Cardiac muscle cell (in vitro differentiated cells and primary cell): Measurements from ENCODE around the gene DOC2A. TPM values are rescaled to one million over a fixed set of nuclear protein-coding genes. Genes with fewer than 3 reads are reported as not detected.
A peak's percentile ranks its signal among the peaks of the same experiment; 100 is the strongest.

Experiments used
- DNase-seq, 2 donors: peaks; one replicate each; pipeline versions ENCODE4 v3.0.0 to v3.0.0-alpha.2; 2010 to 2017; ENCODE audit warnings: low read depth in 1 of 2, low spot score in 1 of 2
- H3K27ac ChIP-seq: fragments of 200-600 bp; sonication (generic); 2 replicates; pipeline ENCODE4 v1.5.1; 2016
- H3K27me3 ChIP-seq: fragments of 200-600 bp; sonication (generic); 2 replicates; pipeline ENCODE4 v1.6.0; 2016; ENCODE audit warnings: control low read depth
- H3K36me3 ChIP-seq: fragments of 200-600 bp; sonication (generic); 2 replicates; pipeline ENCODE4 v1.5.1; 2016; ENCODE audit warnings: control low read depth
- H3K4me1 ChIP-seq: fragments of 200-600 bp; sonication (generic); 2 replicates; pipeline ENCODE4 v1.8.1; 2017; ENCODE audit warnings: low read depth, mild to moderate bottlenecking, mixed run types
- H3K4me3 ChIP-seq: fragments of 200-600 bp; sonication (generic); 2 replicates; pipeline ENCODE4 v1.5.1; 2016; ENCODE audit warnings: mild to moderate bottlenecking
- H3K9me3 ChIP-seq: fragments of 200-600 bp; sonication (generic); 2 replicates; pipeline ENCODE4 v1.5.1; 2017; ENCODE audit warnings: low read depth, mild to moderate bottlenecking, control low read depth
- polyA plus RNA-seq: library from polyadenylated mRNA; unstranded; fragments of >200 nt; fragmentation: Nextera tagmentation; extraction: Ambion mirVana; gene quantifications from 2 replicates; pipeline ENCODE4 v1.2.1, GENCODE V29; 2016
- total RNA-seq: library from RNA; depleted of rRNA; stranded (reverse); fragments of >200 nt; gene quantifications from 2 replicates; pipeline ENCODE4 v1.2.3, GENCODE V29; 2016
- TF ChIP-seq, protein P1 (sequence below): IDR thresholded peaks from 2 replicates; pipeline ENCODE4 v1.5.1; 2012; ENCODE audit warnings: low read depth, mild to moderate bottlenecking, low read length

The DOC2A gene
- total and polyA plus RNA-seq, 2 experiments from 2014 or later = 3.3 to 7.2 TPM

DNA sequence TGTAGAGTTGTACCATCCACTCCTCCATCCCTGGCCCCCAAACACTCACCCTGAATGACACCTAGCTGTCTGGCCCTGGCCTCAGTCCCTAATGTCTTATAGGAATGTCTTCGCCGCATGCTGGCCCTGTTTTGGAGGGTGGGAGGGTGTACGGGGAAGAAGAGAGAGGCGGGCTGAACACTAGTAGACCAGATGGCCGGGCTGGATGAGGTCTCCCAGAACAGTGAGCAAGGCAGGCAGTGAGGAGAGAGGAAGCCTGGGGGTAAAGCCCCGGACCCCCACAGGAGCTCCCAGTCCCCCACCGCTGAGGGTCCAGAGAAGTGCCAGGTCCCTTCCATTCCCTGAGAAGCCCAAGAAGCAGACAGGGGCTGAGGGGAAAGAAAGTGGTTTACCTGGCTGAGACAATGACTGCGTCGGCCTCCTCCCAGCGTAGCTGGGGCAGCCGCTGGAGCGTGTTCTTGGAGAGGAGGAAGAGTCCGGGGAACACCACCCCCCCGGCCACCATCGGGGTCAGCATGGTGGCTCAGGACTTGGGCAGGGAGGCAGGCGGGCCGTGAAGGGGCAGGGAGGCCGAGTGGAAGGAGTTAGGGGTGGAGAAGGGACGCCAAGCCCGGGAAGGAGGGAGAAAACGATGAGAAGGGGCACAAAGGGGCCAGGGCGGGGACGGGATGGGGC, 19.3 kb upstream of the DOC2A start:
- no peak overlapping the region for H3K4me3 ChIP-seq
- peaks cover 38% of the 10 kb centered on the region for H3K27me3 ChIP-seq
- no peak for DNase-seq
- H3K4me1 ChIP-seq = no peaks in the 10 kb centered on the region
- no peaks in the 10 kb centered on the region for H3K36me3 ChIP-seq
- H3K9me3 ChIP-seq = no peaks in the 10 kb centered on the region
- H3K27ac ChIP-seq = no peak overlapping the region
- TF ChIP-seq, protein P1, sequence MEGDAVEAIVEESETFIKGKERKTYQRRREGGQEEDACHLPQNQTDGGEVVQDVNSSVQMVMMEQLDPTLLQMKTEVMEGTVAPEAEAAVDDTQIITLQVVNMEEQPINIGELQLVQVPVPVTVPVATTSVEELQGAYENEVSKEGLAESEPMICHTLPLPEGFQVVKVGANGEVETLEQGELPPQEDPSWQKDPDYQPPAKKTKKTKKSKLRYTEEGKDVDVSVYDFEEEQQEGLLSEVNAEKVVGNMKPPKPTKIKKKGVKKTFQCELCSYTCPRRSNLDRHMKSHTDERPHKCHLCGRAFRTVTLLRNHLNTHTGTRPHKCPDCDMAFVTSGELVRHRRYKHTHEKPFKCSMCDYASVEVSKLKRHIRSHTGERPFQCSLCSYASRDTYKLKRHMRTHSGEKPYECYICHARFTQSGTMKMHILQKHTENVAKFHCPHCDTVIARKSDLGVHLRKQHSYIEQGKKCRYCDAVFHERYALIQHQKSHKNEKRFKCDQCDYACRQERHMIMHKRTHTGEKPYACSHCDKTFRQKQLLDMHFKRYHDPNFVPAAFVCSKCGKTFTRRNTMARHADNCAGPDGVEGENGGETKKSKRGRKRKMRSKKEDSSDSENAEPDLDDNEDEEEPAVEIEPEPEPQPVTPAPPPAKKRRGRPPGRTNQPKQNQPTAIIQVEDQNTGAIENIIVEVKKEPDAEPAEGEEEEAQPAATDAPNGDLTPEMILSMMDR = no peak

- no peak overlapping the region for H3K27ac ChIP-seq
- H3K4me1 ChIP-seq = no peaks in the 10 kb centered on the region
- TF ChIP-seq, protein P1 = no peak
- DNase-seq = peak; percentile 30 to 85
- H3K9me3 ChIP-seq = no peaks in the 10 kb centered on the region
- H3K36me3 ChIP-seq = no peaks in the 10 kb centered on the region
- H3K4me3 ChIP-seq = no peak overlapping the region
- H3K27me3 ChIP-seq = peaks cover 31% of the 10 kb centered on the region
Observed at GRCh38 chr16:30028438-30029076, 17.7 kb upstream of the DOC2A start.

DNA sequence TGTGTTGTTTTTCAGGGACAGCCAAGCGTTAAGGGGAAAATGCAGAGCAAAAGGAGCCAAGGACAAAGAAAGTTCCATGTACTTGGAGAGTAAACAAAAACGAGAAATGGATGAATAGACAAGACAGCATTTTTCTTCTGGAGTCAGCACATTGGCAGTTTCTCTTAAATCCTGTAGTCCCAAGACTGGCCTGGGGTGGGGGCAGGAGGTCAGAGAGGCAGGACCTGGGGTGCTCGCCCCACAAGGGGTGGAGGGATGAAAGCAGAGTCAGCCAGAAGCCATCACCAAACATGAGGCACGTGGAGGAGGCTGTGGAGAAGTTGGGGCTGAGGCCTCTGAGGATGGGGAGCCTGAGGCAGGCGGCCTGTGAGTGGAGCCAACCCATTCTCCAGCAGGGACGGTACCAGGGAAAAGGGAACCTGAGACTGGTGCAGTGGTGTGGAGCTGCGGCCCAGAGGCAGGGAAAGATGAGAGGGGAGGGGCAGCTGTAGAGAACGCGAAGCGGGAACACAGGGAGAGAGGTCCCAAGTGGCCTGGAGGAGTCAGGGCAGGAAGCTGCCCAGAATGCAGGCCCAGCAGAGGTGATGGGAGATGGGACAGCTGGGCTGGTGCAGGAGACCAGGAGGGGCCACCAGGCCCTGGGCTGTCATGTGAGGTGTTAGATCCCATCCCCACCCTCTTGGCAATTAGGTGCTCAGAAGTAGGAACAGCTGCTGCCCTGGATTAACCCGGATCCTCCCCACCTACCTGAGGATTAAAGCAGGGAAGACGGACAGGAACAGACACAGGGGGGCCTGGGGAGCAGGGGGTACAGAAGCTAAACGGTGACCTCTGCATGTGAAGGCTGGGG, 17.0 kb upstream of the DOC2A start:
- Histone ChIP-seq H3K36me3 (no peaks in the 10 kb centered on the region), H3K9me3 (no peaks in the 10 kb centered on the region), H3K27ac (no peak overlapping the region), H3K27me3 (peaks cover 27% of the 10 kb centered on the region), H3K4me1 (no peaks in the 10 kb centered on the region), H3K4me3 (no peak overlapping the region)
- no peak for DNase-seq
- TF ChIP-seq, protein P1 = no peak

DNA sequence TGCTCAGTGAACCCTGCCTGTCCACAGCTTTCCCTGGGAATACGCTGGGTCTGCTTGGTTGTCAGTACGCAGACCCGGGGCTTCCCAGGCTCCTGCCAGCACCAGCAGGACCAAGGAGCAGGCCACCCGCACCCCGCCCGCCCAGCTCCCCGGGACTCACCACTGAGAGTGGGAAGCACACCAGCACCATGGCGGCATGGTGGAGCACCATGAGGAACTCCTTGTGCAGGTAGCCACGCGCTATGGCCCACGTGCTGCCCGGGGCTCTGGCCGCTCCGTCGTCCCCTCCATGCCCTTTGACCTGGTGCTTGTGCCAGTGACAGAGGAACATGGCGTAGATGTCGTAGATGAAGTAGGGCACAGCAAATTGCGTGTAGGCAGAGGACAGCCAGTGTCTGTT, 15.6 kb upstream of the DOC2A start:
- H3K4me1 ChIP-seq = no peaks in the 10 kb centered on the region
- H3K27me3 ChIP-seq = peaks cover 20% of the 10 kb centered on the region
- H3K27ac ChIP-seq = no peak overlapping the region
- no peak for DNase-seq
- no peaks in the 10 kb centered on the region for H3K36me3 ChIP-seq
- TF ChIP-seq, protein P1 = no peak
- no peaks in the 10 kb centered on the region for H3K9me3 ChIP-seq
- no peak overlapping the region for H3K4me3 ChIP-seq

DNA sequence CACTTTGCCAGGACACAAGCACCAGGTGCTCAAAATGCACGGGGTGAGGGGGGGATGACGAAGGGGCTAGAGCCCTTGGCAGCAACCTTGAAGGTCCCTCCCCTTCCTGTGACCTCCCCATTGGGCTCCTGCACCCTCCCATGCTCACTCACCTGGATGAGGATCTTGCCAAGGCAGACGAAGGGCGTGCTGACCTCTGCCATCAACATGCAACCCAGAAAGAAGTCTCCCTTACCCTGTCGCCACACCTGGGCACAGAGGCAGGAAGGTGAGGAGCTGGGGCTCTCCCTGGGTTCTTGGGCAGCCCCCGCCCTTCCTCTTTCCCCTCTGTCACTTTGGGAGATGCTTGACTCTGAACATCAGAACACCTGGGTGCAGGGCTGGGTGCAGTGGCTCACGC, 14.7 kb upstream of the DOC2A start:
- H3K27me3 ChIP-seq = peaks cover 11% of the 10 kb centered on the region
- DNase-seq = no peak
- H3K4me3 ChIP-seq = no peak overlapping the region

More for the DNA sequence above, 14.7 kb upstream of the DOC2A start:
- TF ChIP-seq, protein P1 = no peak
- H3K27ac ChIP-seq = no peak overlapping the region
- no peaks in the 10 kb centered on the region for H3K4me1 ChIP-seq
- no peaks in the 10 kb centered on the region for H3K36me3 ChIP-seq
- H3K9me3 ChIP-seq = no peaks in the 10 kb centered on the region
